ENCODE results near the gene IKZF3. TPM values are rescaled to one million over a fixed set of nuclear protein-coding genes. Genes with fewer than 3 reads are reported as not detected.

Gene IKZF3
- total RNA-seq, 1 experiment from 2014 or later: 0.22 TPM

- no peaks in the 10 kb centered on the region for H3K9me3 ChIP-seq (ENCODE audit: control insufficient read depth, low read depth, low read length)
- no CpG with 5 or more reads among the region's 5 CpGs for WGBS (ENCODE audit: extremely low coverage, insufficient read length, low lambda C conversion rate)
- no peak overlapping the region; a peak in 1 of 5 replicates for H3K4me3 Mint-ChIP-seq
- H3K9ac ChIP-seq (ENCODE audit: extremely low read depth, insufficient read length, low read length): no peak overlapping the region
- no peaks in the 10 kb centered on the region for H4K20me1 ChIP-seq (ENCODE audit: control insufficient read depth, insufficient read depth, insufficient read length)
- DNase-seq: no peak
- H3K4ac ChIP-seq (ENCODE audit: low read depth, low read length): no peak overlapping the region
- no peaks in the 10 kb centered on the region; a peak in 1 of 5 replicates for H3K9me3 Mint-ChIP-seq
- no peak overlapping the region for H2BK20ac ChIP-seq (ENCODE audit: low read depth, low read length, poor library complexity, severe bottlenecking)
- H3K23me2 ChIP-seq (ENCODE audit: insufficient read length, low read depth, low read length, poor library complexity, severe bottlenecking): peaks cover 3% of the 10 kb centered on the region
- no peaks in the 10 kb centered on the region for H3K36me3 Mint-ChIP-seq (ENCODE audit: insufficient read depth in 1 of 3, low read depth in 3 of 3)
- no peak overlapping the region for H3K14ac ChIP-seq (ENCODE audit: insufficient read depth, low read length)
- H2BK12ac ChIP-seq (ENCODE audit: insufficient read length, low read depth, low read length): no peak overlapping the region
- H3K56ac ChIP-seq (ENCODE audit: insufficient read length, low read depth, low read length): no peak overlapping the region
- H3K79me1 ChIP-seq (ENCODE audit: insufficient read depth, low read depth, low read length, poor library complexity, severe bottlenecking): no peaks in the 10 kb centered on the region
- peaks cover 26% of the 10 kb centered on the region for H3K27me3 Mint-ChIP-seq (ENCODE audit: low read depth)
- H3K4me1 ChIP-seq (ENCODE audit: insufficient read depth, low read length): peaks cover 2% of the 10 kb centered on the region; the same call in 1 of the 2 replicates
- no peak overlapping the region for H4K5ac ChIP-seq (ENCODE audit: insufficient read length, low read depth, low read length)
- H3K4me2 ChIP-seq (ENCODE audit: insufficient read depth, insufficient read length, low read length): no peak overlapping the region
- H2AK5ac ChIP-seq (ENCODE audit: insufficient read length, low read length): no peak overlapping the region
- no peak overlapping the region for H4K8ac ChIP-seq (replicated peaks; ENCODE audit: insufficient read length, low read depth, low read length)
- H4K91ac ChIP-seq (ENCODE audit: insufficient read length, low read depth, low read length): no peak overlapping the region
- H3K79me2 ChIP-seq (ENCODE audit: insufficient read depth, low read length): no peaks in the 10 kb centered on the region
- H3K18ac ChIP-seq (ENCODE audit: insufficient read length, low read depth, low read length): no peak overlapping the region
- H3K27ac ChIP-seq (ENCODE audit: insufficient read length, low read depth, low read length): no peak overlapping the region
- H2AFZ ChIP-seq (ENCODE audit: low read length): no peak overlapping the region
- no peaks in the 10 kb centered on the region for H3K27me3 ChIP-seq (ENCODE audit: insufficient read depth, low read length)
- H3T11ph ChIP-seq (ENCODE audit: low read length): no peak overlapping the region
- H3K27ac Mint-ChIP-seq: no peak overlapping the region
- H2BK5ac ChIP-seq (ENCODE audit: insufficient read length, low read length): no peak overlapping the region
- H2BK15ac ChIP-seq (ENCODE audit: low read depth, low read length): no peak overlapping the region
- no peak for TF ChIP-seq CTCF (conservative IDR thresholded peaks at IDR 0.05)
- peaks cover 26 to 37% of the 10 kb centered on the region in 2 experiments for H3K4me1 Mint-ChIP-seq
- no peak overlapping the region for H2BK120ac ChIP-seq (ENCODE audit: low read depth, low read length, poor library complexity, severe bottlenecking)
- no peak overlapping the region for H3K23ac ChIP-seq (ENCODE audit: insufficient read length, low read depth, low read length)
Observed at GRCh38 chr17:39759204-39759603, 104.9 kb downstream of the IKZF3 start.

Data from H9 (cell line).